K562 (cell line): ENCODE data around the gene ST8SIA2. TPM values are rescaled to one million over a fixed set of nuclear protein-coding genes. Genes with fewer than 3 reads are reported as not detected.

Source experiments
- ATAC-seq: fragments of 200-7000 bp; cut with Tn5 transposase; 3 replicates; pipeline ENCODE4 v1.9.1; 2020; ENCODE audit warnings: moderate library complexity
- BruUV-seq: library from RNA; stranded (reverse); fragments of 400-500 nt; replicated peaks from 2 replicates; lab custom pipeline; 2021; lab: Mats Ljungman, UMichigan
- CTCF ChIA-PET: fragments of 300-600 bp; formaldehyde crosslinking; extraction: SDS; loops from one replicate; lab custom pipeline; 2021; ENCODE audit warnings: low intra/inter-chr PET ratio; lab: Yijun Ruan, JAX
- POLR2A ChIA-PET: fragments of 300-600, 350-650 bp; sonication (Branson Sonifier 250); formaldehyde crosslinking; extraction: SDS; loops from one replicate; lab custom pipeline; 2021; ENCODE audit warnings: antibody characterized with exemption, inconsistent platforms; lab: Yijun Ruan, JAX
- DNase-seq, 4 experiments: peaks; one replicate each; pipeline versions ENCODE4 v3.0.0 to v3.0.0-alpha.2; 2011 to 2018; ENCODE audit warnings: low spot score in 3 of 4, mixed read lengths in 3 of 4; ENCODE audit errors: extremely low read depth in 1 of 4
- FAIRE-seq: peaks from 2 replicates; lab custom pipeline; 2011; peaks lifted over from hg19 to GRCh38; lab: Jason Lieb, UNC
- H2AFZ ChIP-seq: 2 replicates; pipeline ENCODE4 v1.6.0; 2011; ENCODE audit warnings: low read depth, low read length, control low read depth, inconsistent platforms
- H3K27ac ChIP-seq: fragments of 200-600 bp; 3 replicates; pipeline ENCODE4 v1.8.0; 2011; ENCODE audit warnings: low read depth, mild to moderate bottlenecking, control low read depth, inconsistent platforms, low read length, moderate library complexity, mixed read lengths; ENCODE audit errors: extremely low read depth
- H3K27me3 ChIP-seq, 2 experiments: fragments of 300-600 bp in 1 of 2; 2 replicates in 1 of 2; 3 replicates in 1 of 2; pipeline versions ENCODE4 v1.6.0 to v1.8.0; 2011; ENCODE audit warnings: inconsistent platforms in 2 of 2, low read length in 2 of 2, mild to moderate bottlenecking in 1 of 2, mixed read lengths in 1 of 2, moderate library complexity in 1 of 2; ENCODE audit not compliant: control insufficient read depth in 2 of 2, insufficient read depth in 2 of 2
- H3K36me3 ChIP-seq: fragments of 300-600 bp; 3 replicates; pipeline ENCODE4 v1.8.0; 2011; ENCODE audit warnings: mild to moderate bottlenecking, low read length, inconsistent platforms; ENCODE audit not compliant: control insufficient read depth, insufficient read depth
- H3K4me1 ChIP-seq, 2 experiments: fragments of 200-600 bp in 1 of 2; replicated peaks in 1 of 2; 2 replicates in 1 of 2; 3 replicates in 1 of 2; pipeline versions ENCODE4 v1.5.1 to v1.8.0; 2011; ENCODE audit warnings: inconsistent platforms in 2 of 2, low read length in 2 of 2, mild to moderate bottlenecking in 1 of 2, mixed read lengths in 1 of 2, moderate library complexity in 1 of 2; ENCODE audit not compliant: control insufficient read depth in 2 of 2, insufficient read depth in 2 of 2
- H3K4me2 ChIP-seq: 2 replicates; pipeline ENCODE4 v1.6.1; 2011; ENCODE audit warnings: low read length, control low read depth, inconsistent platforms, mixed read lengths; ENCODE audit not compliant: insufficient read depth
- H3K4me3 ChIP-seq: fragments of 200-600 bp; sonication (generic), shearing (Covaris generic); 2 replicates; pipeline ENCODE4 v1.5.1; 2016; ENCODE audit warnings: control low read depth, inconsistent platforms
- H3K79me2 ChIP-seq: fragments of 200-600 bp; 3 replicates; pipeline ENCODE4 v1.8.0; 2011; ENCODE audit warnings: low read length, inconsistent platforms; ENCODE audit not compliant: control insufficient read depth, insufficient read depth
- H3K9ac ChIP-seq, 2 experiments: 2 replicates each; pipeline versions ENCODE4 v1.6.0 to v1.6.1; 2011; ENCODE audit warnings: low read depth in 2 of 2, low read length in 2 of 2, control low read depth in 1 of 2, inconsistent platforms in 1 of 2, mild to moderate bottlenecking in 1 of 2, mixed read lengths in 1 of 2; ENCODE audit not compliant: insufficient read depth in 1 of 2
- H3K9me1 ChIP-seq: one replicate; pipeline ENCODE4 v1.6.0; 2011; ENCODE audit warnings: inconsistent platforms, mild to moderate bottlenecking, low read length, moderate library complexity; ENCODE audit not compliant: control insufficient read depth, insufficient read depth
- H3K9me3 ChIP-seq: replicated peaks from 2 replicates; pipeline ENCODE4 v1.5.1; 2011; ENCODE audit warnings: low read depth, low read length, inconsistent platforms; ENCODE audit not compliant: control insufficient read depth, insufficient read depth
- H4K20me1 ChIP-seq: replicated peaks from 2 replicates; pipeline ENCODE4 v1.6.1; 2011; ENCODE audit warnings: low read length, inconsistent platforms, mixed read lengths; ENCODE audit not compliant: control insufficient read depth, insufficient read depth
- KDM2B ChIP-seq: fragments of 250-450 bp; sonication (Bioruptor Pico); IDR thresholded peaks from 2 replicates; pipeline ENCODE4 v1.8.0; 2021; ENCODE audit warnings: mild to moderate bottlenecking, moderate library complexity
- PML ChIP-seq: IDR thresholded peaks from 2 replicates; pipeline ENCODE4 v1.6.1; 2012; ENCODE audit warnings: low read length, inconsistent platforms
- POLR3A ChIP-seq: IDR thresholded peaks from 2 replicates; pipeline ENCODE4 v1.6.1; 2011; ENCODE audit warnings: borderline replicate concordance, mild to moderate bottlenecking, moderate library complexity; ENCODE audit not compliant: insufficient read length, insufficient read depth; ENCODE audit errors: extremely low read depth
- PRPF4 ChIP-seq: fragments of 200-400 bp; formaldehyde crosslinking; IDR thresholded peaks from one replicate; pipeline ENCODE4 v1.6.1; 2017; ENCODE audit warnings: low read length, low read depth, mild to moderate bottlenecking; ENCODE audit not compliant: insufficient read depth, poor library complexity, severe bottlenecking
- PURB ChIP-seq: sonication (generic); formaldehyde crosslinking; IDR thresholded peaks from 2 replicates; pipeline ENCODE4 v1.9.0; 2021; ENCODE audit warnings: low read depth, mild to moderate bottlenecking, missing genetic modification reagents
- RFX5 ChIP-seq: IDR thresholded peaks from 2 replicates; pipeline ENCODE4 v1.6.1; 2011; ENCODE audit warnings: low read depth, mild to moderate bottlenecking, improper control_type of control experiment, low read length
- YY1 ChIP-seq, 3 experiments: IDR thresholded peaks; 2 replicates each; pipeline ENCODE4 v1.6.1; 2011; ENCODE audit warnings: low read length in 2 of 3, mild to moderate bottlenecking in 2 of 3, moderate library complexity in 2 of 3, borderline replicate concordance in 1 of 3, control low read depth in 1 of 3, low read depth in 1 of 3; ENCODE audit not compliant: insufficient read depth in 3 of 3, insufficient replicate concordance in 2 of 3, control insufficient read depth in 1 of 3, insufficient read length in 1 of 3; ENCODE audit errors: extremely low read depth in 1 of 3
- ZBED1 ChIP-seq: IDR thresholded peaks from 2 replicates; pipeline ENCODE4 v1.6.1; 2014
- ZNF239 ChIP-seq: fragments of 250-450 bp; sonication (Bioruptor Pico); IDR thresholded peaks from 2 replicates; pipeline ENCODE4 v1.4.0; 2020; ENCODE audit warnings: mild to moderate bottlenecking
- ZNF347 ChIP-seq: fragments of 450-650 bp; formaldehyde crosslinking; IDR thresholded peaks from 2 replicates; pipeline ENCODE4 v1.4.0; 2020; ENCODE audit warnings: low read depth, mild to moderate bottlenecking, moderate library complexity
- WGBS: fragments of 100-300 bp; shearing (Covaris generic); methylation state at CpG from one replicate; pipeline ENCODE4 v1.1.6; 2016; ENCODE audit warnings: low coverage, mixed read lengths; ENCODE audit not compliant: insufficient coverage; ENCODE audit errors: missing lambda C conversion rate; 5-methylcytosine and 5-hydroxymethylcytosine counted together
- in situ Hi-C: fragments of 300-500 bp; cut with MboI; formaldehyde crosslinking; loops from 4 replicates; pipeline ENCODE4 v1.15.0; 2018; ENCODE audit warnings: inconsistent platforms, mixed read lengths
- intact Hi-C: fragments of 100-400 bp; cut with micrococcal nuclease; formaldehyde crosslinking; loops from 2 replicates; pipeline ENCODE4 v1.14.2; 2022
- polyA plus RNA-seq, 8 experiments: library from polyadenylated mRNA; depleted of rRNA in 4 of 8; stranded (reverse) in 5 of 8; unstranded in 3 of 8; fragments of >200 nt; fragmentation: Nextera tagmentation in 2 of 8; fragmentation: Illumina TruSeq in 1 of 8; extraction: Ambion mirVana in 2 of 8; extraction: Trizol in 1 of 8; gene quantifications; 2 replicates each; pipeline versions ENCODE4 v1.2.1 to v1.2.3, GENCODE V29; 2011 to 2014; ENCODE audit warnings: inconsistent platforms in 1 of 8, missing spikeins in 1 of 8
- total RNA-seq, 7 experiments: library from RNA; depleted of rRNA in 6 of 7; stranded (reverse); fragments of >200 nt in 6 of 7; fragmentation: Illumina TruSeq in 2 of 7; extraction: Trizol in 2 of 7; gene quantifications; 2 replicates each; pipeline versions ENCODE4 v1.2.1 to v1.2.3, GENCODE V29; 2011 to 2021; ENCODE audit warnings: low replicate concordance in 1 of 7
- TF ChIP-seq, protein P1 (sequence below): fragments of 450-650 bp; formaldehyde crosslinking; IDR thresholded peaks from 2 replicates; pipeline ENCODE4 v1.4.0; 2020; ENCODE audit warnings: mild to moderate bottlenecking, moderate library complexity
- TF ChIP-seq, protein P2 (sequence below): fragments of 450-650 bp; IDR thresholded peaks from 2 replicates; pipeline ENCODE4 v1.7.0; 2016; ENCODE audit warnings: borderline replicate concordance

Gene ST8SIA2
- total and polyA plus RNA-seq, 9 of the 15 experiments (the other 6 are each of a cell fraction or from before 2014, with no cell fraction given) = not detected

DNA sequence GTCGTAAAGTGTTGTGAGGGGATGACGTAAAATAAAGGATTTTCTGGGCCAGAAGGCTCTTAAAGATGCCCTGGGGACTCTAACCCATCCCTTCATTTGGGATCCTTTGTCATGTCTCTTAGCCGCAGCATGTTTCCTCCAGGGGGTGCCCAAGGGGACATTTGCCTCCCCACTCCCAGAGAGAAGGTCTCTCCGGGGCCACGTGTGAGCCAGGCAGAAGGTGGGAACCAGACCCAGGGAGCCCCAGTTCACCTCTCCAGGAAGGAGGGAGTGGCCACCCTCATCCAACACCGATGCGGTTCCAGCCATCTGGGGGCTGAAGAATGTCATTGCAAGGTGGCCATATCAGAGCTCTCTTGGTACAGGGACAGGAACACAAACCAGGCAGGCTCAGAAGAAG lies 25.2 kb downstream of the ST8SIA2 start:
- FAIRE-seq (no peak), DNase-seq (peak in 2 of 4 experiments; percentile 13 to 27), ATAC-seq (peak; percentile 26; the same call in 2 of the 3 replicates)
- Histone ChIP-seq H3K4me1 (no peaks in the 10 kb centered on the region), H3K36me3 (no peaks in the 10 kb centered on the region), H3K9me3 (no peaks in the 10 kb centered on the region), H4K20me1 (no peaks in the 10 kb centered on the region; the same call in 1 of the 2 replicates), H3K27ac (no peak overlapping the region), H3K27me3 (peaks cover 6 to 46% of the 10 kb centered on the region in 2 experiments; a peak in 4 of 5 replicates), H3K9me1 (no peaks in the 10 kb centered on the region), H3K4me3 (no peak overlapping the region), H3K9ac (no peak overlapping the region), H3K79me2 (no peaks in the 10 kb centered on the region), H2AFZ (no peak overlapping the region), H3K4me2 (no peak overlapping the region)
- ChIA-PET CTCF (interaction anchor here (0.7 kb wide), 1 partner anchor 1682 kb away, joined by 3 read pairs; no protein-coding TSS in a partner anchor), POLR2A (interaction anchor here (0.5 to 1.0 kb wide), 2 partner anchors 11 to 291 kb away, joined by 3 to 6 read pairs; no protein-coding TSS in a partner anchor)
- in situ Hi-C loops (no loop called here), intact Hi-C loops (no loop called here)
- WGBS = 1% methylated on average over 7 of the region's 7 CpGs
- BruUV-seq = no TSS peak
- TF ChIP-seq KDM2B (no peak), ZBED1 (no peak), RFX5 (no peak), YY1 (IDR thresholded peaks at IDR 0.05; ENCODE audit: borderline replicate concordance in 1 of 3, control insufficient read depth in 1 of 3, extremely low read depth in 1 of 3, insufficient read depth in 3 of 3, insufficient read length in 1 of 3, insufficient replicate concordance in 2 of 3, low read depth in 1 of 3, low read length in 2 of 3) (no peak), POLR3A (no peak), PML (no peak), PRPF4 (no peak), PURB (CRISPR knock-in tag) (no peak), ZNF239 (CRISPR knock-in tag) (no peak), ZNF347 (CRISPR knock-in tag) (no peak)
- TF ChIP-seq, protein P1, sequence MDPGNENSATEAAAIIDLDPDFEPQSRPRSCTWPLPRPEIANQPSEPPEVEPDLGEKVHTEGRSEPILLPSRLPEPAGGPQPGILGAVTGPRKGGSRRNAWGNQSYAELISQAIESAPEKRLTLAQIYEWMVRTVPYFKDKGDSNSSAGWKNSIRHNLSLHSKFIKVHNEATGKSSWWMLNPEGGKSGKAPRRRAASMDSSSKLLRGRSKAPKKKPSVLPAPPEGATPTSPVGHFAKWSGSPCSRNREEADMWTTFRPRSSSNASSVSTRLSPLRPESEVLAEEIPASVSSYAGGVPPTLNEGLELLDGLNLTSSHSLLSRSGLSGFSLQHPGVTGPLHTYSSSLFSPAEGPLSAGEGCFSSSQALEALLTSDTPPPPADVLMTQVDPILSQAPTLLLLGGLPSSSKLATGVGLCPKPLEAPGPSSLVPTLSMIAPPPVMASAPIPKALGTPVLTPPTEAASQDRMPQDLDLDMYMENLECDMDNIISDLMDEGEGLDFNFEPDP = no peak
- TF ChIP-seq, protein P2, sequence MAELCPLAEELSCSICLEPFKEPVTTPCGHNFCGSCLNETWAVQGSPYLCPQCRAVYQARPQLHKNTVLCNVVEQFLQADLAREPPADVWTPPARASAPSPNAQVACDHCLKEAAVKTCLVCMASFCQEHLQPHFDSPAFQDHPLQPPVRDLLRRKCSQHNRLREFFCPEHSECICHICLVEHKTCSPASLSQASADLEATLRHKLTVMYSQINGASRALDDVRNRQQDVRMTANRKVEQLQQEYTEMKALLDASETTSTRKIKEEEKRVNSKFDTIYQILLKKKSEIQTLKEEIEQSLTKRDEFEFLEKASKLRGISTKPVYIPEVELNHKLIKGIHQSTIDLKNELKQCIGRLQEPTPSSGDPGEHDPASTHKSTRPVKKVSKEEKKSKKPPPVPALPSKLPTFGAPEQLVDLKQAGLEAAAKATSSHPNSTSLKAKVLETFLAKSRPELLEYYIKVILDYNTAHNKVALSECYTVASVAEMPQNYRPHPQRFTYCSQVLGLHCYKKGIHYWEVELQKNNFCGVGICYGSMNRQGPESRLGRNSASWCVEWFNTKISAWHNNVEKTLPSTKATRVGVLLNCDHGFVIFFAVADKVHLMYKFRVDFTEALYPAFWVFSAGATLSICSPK = no peak
